ENCODE results near the gene SART1. TPM values are rescaled to one million over a fixed set of nuclear protein-coding genes. Genes with fewer than 3 reads are reported as not detected.

SART1 gene
- total and polyA plus RNA-seq, 10 donors: 26.6 to 117 (median 61.9) TPM

DNA sequence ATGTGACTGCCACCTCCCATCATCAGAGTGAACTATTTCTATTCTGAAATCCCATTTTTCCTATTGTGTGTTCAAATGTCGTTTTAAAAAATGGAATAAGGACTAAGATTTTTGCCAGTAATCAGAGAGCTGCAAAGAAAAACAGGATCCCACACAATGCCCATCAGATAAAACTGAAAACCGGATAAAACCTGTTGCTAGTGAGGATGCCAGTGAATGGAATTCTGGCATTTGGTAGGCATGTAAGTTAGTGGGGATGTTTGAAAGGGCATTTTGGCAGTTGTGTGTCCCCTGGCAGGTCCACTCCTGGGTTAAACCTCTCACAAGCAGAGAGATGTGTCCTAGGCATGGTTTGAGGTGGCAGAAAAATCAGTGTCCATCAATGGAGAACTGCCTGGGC lies 36.1 kb upstream of the SART1 start:
- Histone ChIP-seq H3K27ac (no peak overlapping the region), H3K27me3 (replicated peaks in 1 of 7) (no peaks in the 10 kb centered on the region), H3K36me3 (peaks cover 0 to 52% (median 19%) of the 10 kb centered on the region in 6 donors), H3K4me1 (peaks cover 22 to 59% (median 31%) of the 10 kb centered on the region in 6 donors), H3K4me3 (no peak overlapping the region), H3K9me3 (no peaks in the 10 kb centered on the region)
- intact Hi-C loops (cut with DNase I; ENCODE audit: low total_unique reads): no loop called here
- 86 to 92% (median 92%) methylated on average over 2 of the region's 2 CpGs for WGBS, 5 donors
- DNase-seq: no peak
- TF ChIP-seq POLR2AphosphoS5 (IDR thresholded peaks at IDR 0.05) (no peak), POLR2A (IDR thresholded peaks at IDR 0.05) (no peak)
- TF ChIP-seq, protein P1, sequence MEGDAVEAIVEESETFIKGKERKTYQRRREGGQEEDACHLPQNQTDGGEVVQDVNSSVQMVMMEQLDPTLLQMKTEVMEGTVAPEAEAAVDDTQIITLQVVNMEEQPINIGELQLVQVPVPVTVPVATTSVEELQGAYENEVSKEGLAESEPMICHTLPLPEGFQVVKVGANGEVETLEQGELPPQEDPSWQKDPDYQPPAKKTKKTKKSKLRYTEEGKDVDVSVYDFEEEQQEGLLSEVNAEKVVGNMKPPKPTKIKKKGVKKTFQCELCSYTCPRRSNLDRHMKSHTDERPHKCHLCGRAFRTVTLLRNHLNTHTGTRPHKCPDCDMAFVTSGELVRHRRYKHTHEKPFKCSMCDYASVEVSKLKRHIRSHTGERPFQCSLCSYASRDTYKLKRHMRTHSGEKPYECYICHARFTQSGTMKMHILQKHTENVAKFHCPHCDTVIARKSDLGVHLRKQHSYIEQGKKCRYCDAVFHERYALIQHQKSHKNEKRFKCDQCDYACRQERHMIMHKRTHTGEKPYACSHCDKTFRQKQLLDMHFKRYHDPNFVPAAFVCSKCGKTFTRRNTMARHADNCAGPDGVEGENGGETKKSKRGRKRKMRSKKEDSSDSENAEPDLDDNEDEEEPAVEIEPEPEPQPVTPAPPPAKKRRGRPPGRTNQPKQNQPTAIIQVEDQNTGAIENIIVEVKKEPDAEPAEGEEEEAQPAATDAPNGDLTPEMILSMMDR (IDR thresholded peaks at IDR 0.05 in 8 of 11, conservative IDR thresholded peaks at IDR 0.05 in 3 of 11): no peak

GRCh38 chr11:65927904-65928397 lies 33.6 kb upstream of the SART1 start:
- Histone ChIP-seq H3K36me3 (peaks cover 0 to 26% (median 7%) of the 10 kb centered on the region in 6 donors), H3K27me3 (replicated peaks in 1 of 7) (no peaks in the 10 kb centered on the region), H3K9me3 (no peaks in the 10 kb centered on the region), H3K4me3 (peak overlapping the region in 5 of 8 donors; percentile 19 to 59 (median 23)), H3K27ac (peak overlapping the region; percentile 76 to 94 (median 86)), H3K4me1 (peaks cover 12 to 34% (median 20%) of the 10 kb centered on the region in 6 donors)
- WGBS, 5 donors: 9 to 19% (median 16%) methylated on average over 9 of the region's 9 CpGs
- intact Hi-C loops (cut with DNase I; ENCODE audit: low total_unique reads): no loop called here
- peak; percentile 49 to 71 (median 60) for TF ChIP-seq POLR2AphosphoS5 (IDR thresholded peaks at IDR 0.05)
- TF ChIP-seq POLR2A (IDR thresholded peaks at IDR 0.05): no peak
- TF ChIP-seq, protein P1 (IDR thresholded peaks at IDR 0.05 in 8 of 11, conservative IDR thresholded peaks at IDR 0.05 in 3 of 11): peak in 4 of 11 experiments; percentile 25 to 29 (median 26)
- peak; percentile 89 for DNase-seq

DNA sequence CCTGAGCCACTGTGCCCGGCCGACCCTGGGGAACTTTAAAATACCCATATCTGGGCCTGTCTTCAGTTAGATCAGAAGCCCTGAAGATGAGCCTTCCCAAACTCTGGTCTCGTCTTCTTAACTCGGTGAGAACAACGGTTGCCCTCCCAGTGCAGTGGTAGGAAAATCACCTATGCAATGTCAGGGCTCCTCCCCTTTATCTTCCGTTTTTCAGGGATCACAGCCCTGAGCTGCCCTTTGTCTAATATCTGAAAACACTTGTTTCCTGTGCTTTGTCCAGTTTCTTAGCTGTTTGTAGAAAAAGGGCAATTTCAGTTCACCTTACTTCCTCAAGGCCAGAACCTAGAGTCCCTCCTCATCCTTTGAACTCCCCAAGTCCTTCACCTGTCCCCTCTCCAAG lies 32.9 kb upstream of the SART1 start:
- peak overlapping the region in 1 of 8 donors; percentile 59 for H3K4me3 ChIP-seq
- H3K36me3 ChIP-seq: peaks cover 0 to 19% (median under 1%) of the 10 kb centered on the region in 6 donors
- WGBS, 5 donors: 31 to 48% (median 33%) methylated on average over 6 of the region's 6 CpGs
- H3K27ac ChIP-seq: peak overlapping the region; percentile 76 to 94 (median 86)
- DNase-seq: no peak
- TF ChIP-seq, protein P1 (IDR thresholded peaks at IDR 0.05 in 8 of 11, conservative IDR thresholded peaks at IDR 0.05 in 3 of 11): no peak
- no peak for TF ChIP-seq POLR2A (IDR thresholded peaks at IDR 0.05)
- TF ChIP-seq POLR2AphosphoS5 (IDR thresholded peaks at IDR 0.05): no peak
- peaks cover 12 to 28% (median 20%) of the 10 kb centered on the region in 6 donors for H3K4me1 ChIP-seq
- no peaks in the 10 kb centered on the region for H3K9me3 ChIP-seq
- intact Hi-C loops (cut with DNase I; ENCODE audit: low total_unique reads): no loop called here
- no peaks in the 10 kb centered on the region for H3K27me3 ChIP-seq (replicated peaks in 1 of 7)

GRCh38 chr11:65931773-65932557 lies 29.6 kb upstream of the SART1 start:
- TF ChIP-seq POLR2AphosphoS5 (IDR thresholded peaks at IDR 0.05) (no peak), POLR2A (IDR thresholded peaks at IDR 0.05) (no peak)
- TF ChIP-seq, protein P1 (IDR thresholded peaks at IDR 0.05 in 8 of 11, conservative IDR thresholded peaks at IDR 0.05 in 3 of 11): no peak
- no peak for DNase-seq
- 66 to 74% (median 72%) methylated on average over 13 of the region's 13 CpGs for WGBS, 5 donors
- Histone ChIP-seq H3K4me1 (peaks cover 12 to 24% (median 20%) of the 10 kb centered on the region in 6 donors), H3K36me3 (no peaks in the 10 kb centered on the region), H3K27me3 (replicated peaks in 1 of 7) (no peaks in the 10 kb centered on the region), H3K9me3 (no peaks in the 10 kb centered on the region), H3K27ac (no peak overlapping the region), H3K4me3 (no peak overlapping the region)
- intact Hi-C loops (cut with DNase I; ENCODE audit: low total_unique reads): no loop called here

Measured in spleen (tissue), 11 donors.